GM18507 (cell line): ENCODE measurements around the gene CCL27.

Source experiments
- DNase-seq: peaks from one replicate; pipeline ENCODE4 v3.0.0; 2011; ENCODE audit warnings: low read depth; ENCODE audit not compliant: insufficient read length; ENCODE audit errors: extremely low spot score
- FAIRE-seq: peaks from 2 replicates; lab custom pipeline; 2011; peaks lifted over from hg19 to GRCh38; lab: Jason Lieb, UNC

Gene CCL27

GRCh38 chr9:34633851-34634550 lies 28.5 kb downstream of the CCL27 start:
- DNase-seq = no peak
- peak; percentile 88 for FAIRE-seq

- DNase-seq (no peak), FAIRE-seq (no peak)
These were observed 29.3 kb downstream of the CCL27 start for GRCh38 chr9:34633166-34633565.

DNA sequence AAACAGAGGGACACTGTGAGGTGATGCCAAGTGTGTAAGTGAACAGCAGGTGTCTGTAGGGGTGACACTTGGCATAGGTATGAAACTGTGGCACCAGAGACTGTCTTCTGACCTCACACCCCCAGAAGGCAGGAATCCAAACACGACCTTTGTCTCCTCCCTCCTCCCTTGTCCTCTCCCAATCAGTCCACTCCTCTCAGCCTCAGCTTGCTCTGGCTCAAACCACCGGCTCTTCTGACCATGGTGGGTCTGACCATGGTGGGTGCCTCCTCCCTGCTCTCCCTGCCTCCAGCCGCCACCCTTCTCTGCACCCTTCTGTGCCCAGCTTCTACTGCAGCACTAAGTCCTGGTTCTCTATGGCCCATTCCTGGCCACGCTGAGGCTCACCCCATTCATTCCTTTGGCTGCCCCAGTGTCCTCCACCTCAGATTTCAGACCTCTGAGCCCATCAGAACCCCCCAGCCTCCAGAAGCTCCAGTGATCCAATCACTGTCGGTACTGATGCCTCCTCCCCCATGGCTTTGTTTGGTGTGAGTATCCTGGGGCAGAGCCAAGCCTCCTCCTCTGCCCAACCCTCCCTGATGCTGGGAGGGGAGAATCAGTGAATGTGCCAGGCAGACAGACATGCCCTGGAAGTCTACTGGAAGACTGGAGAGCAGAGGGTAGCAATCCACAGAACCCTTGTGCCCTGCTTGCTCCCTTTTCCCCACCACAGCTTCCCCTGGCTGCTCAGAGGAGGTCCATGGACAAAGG lies 31.9 kb downstream of the CCL27 start:
- no peak for FAIRE-seq
- DNase-seq = no peak

GRCh38 chr9:34629491-34629808 lies 33.0 kb downstream of the CCL27 start:
- DNase-seq = no peak
- no peak for FAIRE-seq

DNA sequence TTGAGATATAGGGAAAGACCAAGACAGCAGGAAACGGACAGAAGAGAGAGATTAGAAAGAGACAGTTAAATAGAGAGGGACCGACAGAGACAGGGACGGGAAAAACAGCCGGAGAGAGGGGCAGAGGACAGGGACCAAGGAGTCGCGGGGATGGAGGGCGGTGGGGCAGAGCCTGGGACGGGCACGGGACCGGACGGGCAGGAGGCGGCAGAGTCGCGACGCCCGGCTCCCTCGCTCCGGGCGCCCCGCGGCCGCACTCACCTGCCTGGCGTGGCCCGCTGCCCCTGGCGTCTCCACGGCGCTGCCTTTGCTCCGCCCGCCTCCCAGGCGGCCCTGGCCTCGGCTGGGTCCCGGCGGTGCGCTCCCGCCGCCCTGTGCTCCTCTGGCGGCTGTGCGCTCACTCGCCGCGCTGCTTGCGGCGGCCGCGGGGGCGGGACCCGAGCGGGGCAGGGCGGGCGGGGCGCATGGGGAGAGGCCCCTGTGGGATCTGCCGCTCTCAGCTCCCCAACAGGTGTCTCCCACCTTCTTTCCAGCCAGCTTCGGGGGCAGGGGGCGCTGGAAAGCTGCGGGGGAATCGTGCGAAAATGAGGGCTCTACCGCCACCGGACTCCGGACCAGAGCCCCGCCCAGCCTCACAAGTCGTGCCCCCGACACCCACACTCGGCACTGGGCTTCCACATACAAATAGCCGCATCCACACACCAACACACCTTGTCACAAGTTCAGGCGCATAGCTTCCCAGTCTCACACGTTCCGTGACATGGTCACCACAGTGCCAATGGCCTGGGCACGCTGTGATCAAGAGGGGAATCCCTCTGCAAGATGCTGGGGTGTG lies 33.6 kb downstream of the CCL27 start, which contains the start of gene ARID3C:
ARID3C (minus strand) TSS at position 411 of the 835 bp plus-strand sequence. CDS start 1,052 bp downstream, outside the sequence.
- DNase-seq (no peak), FAIRE-seq (peak; percentile 5)

- FAIRE-seq (no peak), DNase-seq (no peak)
These were observed 34.5 kb downstream of the CCL27 start for GRCh38 chr9:34627716-34628655.

DNA sequence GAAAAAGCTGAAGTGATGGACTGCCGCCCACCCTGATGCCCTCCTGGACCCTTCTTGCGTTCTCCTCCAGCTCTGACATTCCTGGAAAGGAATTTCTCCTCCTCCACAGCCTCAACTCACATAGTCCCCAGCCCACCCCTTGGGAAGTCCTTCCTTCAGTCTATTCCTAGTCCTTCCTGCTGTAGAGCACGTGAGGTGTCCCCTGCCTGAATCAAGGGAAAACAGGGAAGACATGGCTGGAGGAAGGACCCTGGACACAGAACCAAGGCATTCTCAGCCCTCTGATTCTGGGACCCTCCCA lies 37.3 kb downstream of the CCL27 start:
- FAIRE-seq (no peak), DNase-seq (no peak)

GRCh38 chr9:34624475-34625185 lies 37.8 kb downstream of the CCL27 start:
- DNase-seq (no peak), FAIRE-seq (no peak)

- FAIRE-seq (no peak), DNase-seq (no peak)
These were observed 38.9 kb downstream of the CCL27 start for GRCh38 chr9:34623374-34624235.

DNA sequence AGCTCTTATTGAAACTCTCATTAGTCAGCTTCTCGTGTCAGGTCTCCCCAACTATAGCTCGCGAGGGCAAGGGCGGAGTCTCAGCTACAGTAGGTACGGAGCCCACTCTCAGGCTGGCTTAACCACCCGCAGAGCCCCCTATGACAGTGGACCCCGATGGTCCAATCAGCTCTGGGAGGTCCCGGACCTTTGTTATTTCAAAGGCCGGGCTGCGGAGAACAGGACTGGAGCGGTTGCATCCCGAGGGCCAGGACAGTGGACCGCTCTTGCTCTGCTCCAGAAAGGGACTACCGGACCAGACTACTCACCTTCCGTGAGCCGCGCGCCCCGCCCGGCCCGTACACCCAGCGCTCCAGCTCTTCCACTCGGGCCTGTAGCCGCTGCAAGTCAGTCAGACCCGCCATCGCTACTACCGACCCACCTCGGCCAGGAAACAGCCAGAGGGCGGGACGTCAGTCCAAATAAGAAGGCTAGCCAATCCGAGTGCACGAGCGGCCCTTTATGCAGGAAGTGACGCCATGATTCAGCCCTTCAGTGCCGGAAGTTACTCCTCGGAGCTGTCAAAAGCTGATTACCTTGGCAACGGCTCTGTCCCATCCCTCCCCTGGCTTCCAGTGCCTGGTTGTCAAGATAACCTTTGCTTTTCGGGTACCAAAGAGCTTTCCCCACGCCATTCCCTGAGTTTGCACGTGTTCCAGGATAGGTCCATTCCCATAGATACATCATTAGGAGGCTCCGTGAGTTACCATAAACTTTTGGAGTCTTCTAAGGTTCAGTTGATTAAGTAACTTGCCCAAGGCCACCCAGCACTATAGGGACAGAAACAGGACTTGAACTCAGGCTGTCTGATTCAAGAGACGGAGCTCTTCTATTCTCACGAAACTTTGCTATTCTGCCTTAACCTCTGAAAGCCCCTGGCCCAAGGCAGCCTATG lies 42.1 kb downstream of the CCL27 start, which contains the start of gene DCTN3:
DCTN3 (minus strand) TSS at position 435 of the 934 bp plus-strand sequence; CDS start at position 404, 31 bp downstream.
- DNase-seq = peak; percentile 98
- FAIRE-seq = peak; percentile 100

DNA sequence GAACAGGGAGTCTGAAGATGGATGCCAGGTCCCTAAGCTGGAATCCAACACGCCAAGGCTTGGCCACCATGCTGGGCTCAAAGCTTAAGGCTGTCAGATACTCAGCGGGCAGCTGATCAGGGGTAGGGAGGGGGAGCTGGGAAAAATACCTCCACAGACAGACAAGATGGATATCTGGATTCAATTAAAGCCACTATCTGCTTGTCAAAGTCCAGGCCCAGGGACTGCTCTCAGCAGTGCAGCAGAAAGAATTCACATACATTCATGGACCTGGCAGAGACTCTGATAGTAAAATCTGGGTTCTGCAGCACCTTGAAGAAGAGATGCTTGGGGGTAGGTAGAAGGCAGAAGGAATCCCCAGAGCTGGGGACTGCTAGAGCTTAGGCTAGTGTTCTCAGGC lies 47.3 kb downstream of the CCL27 start:
- DNase-seq = no peak
- FAIRE-seq = no peak

DNA sequence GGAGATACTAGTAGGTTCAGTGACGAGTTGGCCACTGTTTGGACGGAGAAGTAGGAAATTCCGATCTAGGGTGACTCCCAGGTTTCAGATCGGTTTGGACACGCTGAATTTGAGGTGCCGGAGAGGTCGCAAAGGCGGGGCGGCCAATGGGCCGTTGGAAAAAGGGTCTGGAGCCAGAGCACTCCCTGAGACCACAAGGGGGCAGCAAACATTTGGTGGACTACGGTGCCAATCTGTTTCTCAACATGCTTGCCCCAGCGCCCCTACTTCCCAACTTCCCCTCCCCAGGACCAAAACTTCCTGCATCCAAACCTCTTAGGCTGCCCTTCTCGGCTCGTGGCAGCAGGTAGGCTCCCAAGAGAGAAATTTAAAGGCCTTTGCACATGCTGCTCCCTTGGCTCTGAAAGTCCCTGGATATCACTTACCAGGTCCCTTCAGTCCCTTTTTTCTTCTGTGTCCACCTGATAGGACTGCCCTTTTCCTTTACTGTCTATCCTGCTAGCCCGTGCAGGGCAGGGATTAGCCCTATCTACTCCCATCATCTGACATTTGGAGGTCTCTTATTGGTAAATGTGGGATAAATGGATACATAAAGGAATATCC lies 49.6 kb downstream of the CCL27 start:
- FAIRE-seq = peak; percentile 76
- DNase-seq = no peak
